ENCODE data around the gene C3.

- no peak for TF ChIP-seq CTCF (IDR thresholded peaks at IDR 0.05 in 8 of 11, conservative IDR thresholded peaks at IDR 0.05 in 3 of 11)
- no peak for TF ChIP-seq POLR2AphosphoS5 (IDR thresholded peaks at IDR 0.05)
- TF ChIP-seq POLR2A (IDR thresholded peaks at IDR 0.05), result no peak
Observed at GRCh38 chr19:6707658-6708018, 12.8 kb downstream of the C3 start.

All from spleen (tissue), 7 donors.